Measurements from ENCODE around the gene SLC8A1. TPM values are rescaled to one million over a fixed set of nuclear protein-coding genes. Genes with fewer than 3 reads are reported as not detected.

The SLC8A1 gene
- polyA plus RNA-seq, 3 donors: 16.9 to 18.2 (median 18.0) TPM

GRCh38 chr2:40258135-40258457, 193.8 kb downstream of the SLC8A1 start:
- Histone ChIP-seq H4K20me1 (ENCODE audit: insufficient read depth, low read length) (peaks cover 96% of the 10 kb centered on the region), H3K9ac (ENCODE audit: insufficient read depth, low read length, poor library complexity, severe bottlenecking) (no peak overlapping the region), H3K79me2 (ENCODE audit: insufficient read depth, low read length) (peaks cover 24% of the 10 kb centered on the region), H3K9me3 (replicated peaks in 1 of 2; ENCODE audit: control insufficient read depth in 1 of 2, insufficient read depth in 1 of 2, low read length in 2 of 2) (no peaks in the 10 kb centered on the region), H3K4me2 (replicated peaks; ENCODE audit: extremely low read depth, low read length, poor library complexity, severe bottlenecking) (no peak overlapping the region), H3K36me3 (replicated peaks in 1 of 2; ENCODE audit: control insufficient read depth in 1 of 2, insufficient read depth in 2 of 2, low read length in 2 of 2) (peaks cover 0 to 6% of the 10 kb centered on the region in 2 donors), H3K27ac (ENCODE audit: low read depth in 1 of 2, low read length in 2 of 2) (no peak overlapping the region), H3K4me1 (ENCODE audit: control insufficient read depth in 1 of 2, insufficient read depth in 2 of 2, low read length in 2 of 2) (peaks cover 5 to 7% of the 10 kb centered on the region in 2 donors), H3K27me3 (ENCODE audit: control insufficient read depth in 2 of 2, insufficient read depth in 2 of 2, low read length in 2 of 2) (no peaks in the 10 kb centered on the region), H2AFZ (ENCODE audit: insufficient read depth, low read depth, low read length, poor library complexity, severe bottlenecking) (no peak overlapping the region), H3K4me3 (replicated peaks in 1 of 3; ENCODE audit: low read depth in 2 of 3, low read length in 3 of 3) (no peak overlapping the region)
- TF ChIP-seq CTCF (IDR thresholded peaks at IDR 0.05): no peak
- peak overlapping the region in 1 of 7 donors; percentile 50 for H3K27ac Mint-ChIP-seq
- no peak for DNase-seq
- no peaks in the 10 kb centered on the region for H3K9me3 Mint-ChIP-seq
- WGBS (ENCODE audit: insufficient coverage): 91% methylated on average over 4 of the region's 4 CpGs
- intact Hi-C loops (cut with micrococcal nuclease): no loop called here
- H3K27me3 Mint-ChIP-seq (ENCODE audit: low read depth in 3 of 3): no peaks in the 10 kb centered on the region
- no peak overlapping the region for H3K4me3 Mint-ChIP-seq
- peaks cover 21% of the 10 kb centered on the region for H3K4me1 Mint-ChIP-seq
- peaks cover 0 to 9% of the 10 kb centered on the region in 2 donors for H3K36me3 Mint-ChIP-seq

GRCh38 chr2:40257340-40258134, 194.4 kb downstream of the SLC8A1 start:
- no CpG with 5 or more reads among the region's 7 CpGs for WGBS (ENCODE audit: insufficient coverage)
- no peak for TF ChIP-seq CTCF (IDR thresholded peaks at IDR 0.05)
- no peaks in the 10 kb centered on the region for H3K9me3 ChIP-seq (replicated peaks in 1 of 2; ENCODE audit: control insufficient read depth in 1 of 2, insufficient read depth in 1 of 2, low read length in 2 of 2)
- peaks cover 92% of the 10 kb centered on the region for H4K20me1 ChIP-seq (ENCODE audit: insufficient read depth, low read length)
- H3K4me1 ChIP-seq (ENCODE audit: control insufficient read depth in 1 of 2, insufficient read depth in 2 of 2, low read length in 2 of 2): peaks cover 5 to 7% of the 10 kb centered on the region in 2 donors
- Mint-ChIP-seq H3K4me3 (no peak overlapping the region), H3K36me3 (peaks cover 0 to 9% of the 10 kb centered on the region in 2 donors), H3K4me1 (peaks cover 21% of the 10 kb centered on the region), H3K27ac (peak overlapping the region in 1 of 7 donors; percentile 30), H3K27me3 (ENCODE audit: low read depth in 3 of 3) (no peaks in the 10 kb centered on the region), H3K9me3 (no peaks in the 10 kb centered on the region)
- H3K27ac ChIP-seq (ENCODE audit: low read depth in 1 of 2, low read length in 2 of 2): no peak overlapping the region
- no peak overlapping the region for H3K9ac ChIP-seq (ENCODE audit: insufficient read depth, low read length, poor library complexity, severe bottlenecking)
- intact Hi-C loops (cut with micrococcal nuclease): no loop called here
- DNase-seq: no peak
- H3K4me2 ChIP-seq (replicated peaks; ENCODE audit: extremely low read depth, low read length, poor library complexity, severe bottlenecking): no peak overlapping the region
- H3K27me3 ChIP-seq (ENCODE audit: control insufficient read depth in 2 of 2, insufficient read depth in 2 of 2, low read length in 2 of 2): no peaks in the 10 kb centered on the region
- peaks cover 18% of the 10 kb centered on the region for H3K79me2 ChIP-seq (ENCODE audit: insufficient read depth, low read length)
- no peak overlapping the region for H2AFZ ChIP-seq (ENCODE audit: insufficient read depth, low read depth, low read length, poor library complexity, severe bottlenecking)
- no peak overlapping the region for H3K4me3 ChIP-seq (replicated peaks in 1 of 3; ENCODE audit: low read depth in 2 of 3, low read length in 3 of 3)
- peaks cover 0 to 2% of the 10 kb centered on the region in 2 donors for H3K36me3 ChIP-seq (replicated peaks in 1 of 2; ENCODE audit: control insufficient read depth in 1 of 2, insufficient read depth in 2 of 2, low read length in 2 of 2)

Data from CD14-positive monocyte (primary cell).